IMR-90 (cell line): ENCODE results near the gene MSI2. TPM values are rescaled to one million over a fixed set of nuclear protein-coding genes. Genes with fewer than 3 reads are reported as not detected.

Experiments
- ATAC-seq: fragments of 200-7000 bp; cut with Tn5 transposase; 2 replicates; pipeline ENCODE4 v1.9.1; 2020; ENCODE audit warnings: low read depth, mild to moderate bottlenecking, moderate library complexity
- BruUV-seq: library from RNA; stranded (reverse); fragments of 400-500 nt; replicated peaks from 2 replicates; lab custom pipeline; 2021; lab: Mats Ljungman, UMichigan
- CTCF ChIA-PET: fragments of 300-600 bp; formaldehyde crosslinking; extraction: SDS; loops from one replicate; lab custom pipeline; 2021; ENCODE audit warnings: antibody characterized with exemption; lab: Yijun Ruan, JAX
- POLR2A ChIA-PET: fragments of 300-600 bp; sonication (Branson Sonifier 250); formaldehyde crosslinking; loops from one replicate; lab custom pipeline; 2022; ENCODE audit warnings: antibody characterized with exemption; ENCODE audit not compliant: unreplicated experiment; lab: Charles Lee
- DNase-seq: peaks from one replicate; pipeline ENCODE4 v3.0.0; 2013
- H2AFZ ChIP-seq: replicated peaks from 2 replicates; pipeline ENCODE3; 2013; ENCODE audit warnings: low read length, mild to moderate bottlenecking; ENCODE audit not compliant: poor library complexity
- H2AK5ac ChIP-seq: 2 replicates; pipeline ENCODE4 v1.6.1; 2013; ENCODE audit warnings: low read depth, low read length, inconsistent platforms
- H2AK9ac ChIP-seq: replicated peaks from 2 replicates; pipeline ENCODE3; 2013; ENCODE audit warnings: mild to moderate bottlenecking, low read depth, low read length, moderate library complexity; ENCODE audit not compliant: poor library complexity
- H2BK120ac ChIP-seq: 2 replicates; pipeline ENCODE4 v1.6.1; 2013; ENCODE audit warnings: low read depth, low read length, inconsistent platforms
- H2BK15ac ChIP-seq: 3 replicates; pipeline ENCODE4 v1.6.1; 2013; ENCODE audit warnings: low read depth, low read length, inconsistent platforms
- H2BK20ac ChIP-seq: 2 replicates; pipeline ENCODE4 v1.6.1; 2013; ENCODE audit warnings: low read depth, mild to moderate bottlenecking, inconsistent platforms, low read length, moderate library complexity
- H2BK5ac ChIP-seq: 2 replicates; pipeline ENCODE4 v1.6.1; 2013; ENCODE audit warnings: mild to moderate bottlenecking, low read depth, low read length, inconsistent platforms; ENCODE audit not compliant: poor library complexity, severe bottlenecking
- H3K14ac ChIP-seq: replicated peaks from 2 replicates; pipeline ENCODE4 v1.6.1; 2013; ENCODE audit warnings: low read depth, low read length, inconsistent platforms
- H3K18ac ChIP-seq: 2 replicates; pipeline ENCODE4 v1.6.1; 2013; ENCODE audit warnings: low read depth, low read length, control low read depth
- H3K23ac ChIP-seq: 2 replicates; pipeline ENCODE4 v1.6.1; 2013; ENCODE audit warnings: low read depth, low read length, inconsistent platforms
- H3K27ac ChIP-seq: 2 replicates; pipeline ENCODE4 v1.5.1; 2013; ENCODE audit warnings: mild to moderate bottlenecking, control low read depth, low read length; ENCODE audit not compliant: insufficient read depth
- H3K27me3 ChIP-seq: 2 replicates; pipeline ENCODE4 v1.6.1; 2013; ENCODE audit warnings: low read length; ENCODE audit not compliant: control insufficient read depth, insufficient read depth
- H3K36me3 ChIP-seq: 2 replicates; pipeline ENCODE4 v1.6.1; 2013; ENCODE audit warnings: low read length, mixed read lengths; ENCODE audit not compliant: control insufficient read depth, insufficient read depth
- H3K4ac ChIP-seq: 2 replicates; pipeline ENCODE4 v1.6.1; 2013; ENCODE audit warnings: low read depth, low read length, inconsistent platforms
- H3K4me1 ChIP-seq: 2 replicates; pipeline ENCODE4 v1.6.1; 2013; ENCODE audit warnings: low read length, mixed read lengths; ENCODE audit not compliant: control insufficient read depth, insufficient read depth
- H3K4me2 ChIP-seq: 2 replicates; pipeline ENCODE4 v1.6.1; 2013; ENCODE audit warnings: low read depth, mild to moderate bottlenecking, control low read depth, low read length, moderate library complexity
- H3K4me3 ChIP-seq: 2 replicates; pipeline ENCODE4 v1.5.1; 2013; ENCODE audit warnings: low read depth, mild to moderate bottlenecking, control low read depth, low read length, moderate library complexity; ENCODE audit not compliant: insufficient read depth
- H3K56ac ChIP-seq: 2 replicates; pipeline ENCODE4 v1.6.1; 2013; ENCODE audit warnings: low read length, inconsistent platforms; ENCODE audit not compliant: insufficient read depth; ENCODE audit errors: extremely low read depth
- H3K79me1 ChIP-seq, 2 experiments: 2 replicates each; pipeline ENCODE4 v1.6.1; 2013; ENCODE audit warnings: low read length in 2 of 2, inconsistent platforms in 1 of 2, low read depth in 1 of 2
- H3K9ac ChIP-seq: 2 replicates; pipeline ENCODE4 v1.6.1; 2013; ENCODE audit warnings: low read depth, low read length, control low read depth
- H3K9me1 ChIP-seq: 2 replicates; pipeline ENCODE4 v1.6.1; 2013; ENCODE audit warnings: low read length, inconsistent platforms; ENCODE audit not compliant: insufficient read depth
- H3K9me3 ChIP-seq: 2 replicates; pipeline ENCODE4 v1.6.1; 2013; ENCODE audit warnings: low read length; ENCODE audit not compliant: control insufficient read depth, insufficient read depth
- H4K20me1 ChIP-seq: 2 replicates; pipeline ENCODE4 v1.6.1; 2013; ENCODE audit warnings: low read length, inconsistent platforms; ENCODE audit not compliant: insufficient read depth
- H4K5ac ChIP-seq: 2 replicates; pipeline ENCODE4 v1.6.1; 2013; ENCODE audit warnings: mild to moderate bottlenecking, low read depth, low read length, control low read depth
- H4K8ac ChIP-seq, 2 experiments: 2 replicates each; pipeline ENCODE4 v1.6.1; 2013; ENCODE audit warnings: low read depth in 2 of 2, low read length in 2 of 2, control low read depth in 1 of 2, inconsistent platforms in 1 of 2
- H4K91ac ChIP-seq: 2 replicates; pipeline ENCODE4 v1.6.1; 2013; ENCODE audit warnings: low read depth, low read length, inconsistent platforms; ENCODE audit not compliant: insufficient read depth
- BHLHE40 ChIP-seq: fragments of 150-350 bp; IDR thresholded peaks from 2 replicates; pipeline ENCODE4 v1.6.1; 2016; ENCODE audit warnings: mild to moderate bottlenecking, low read depth, low read length
- CEBPB ChIP-seq: IDR thresholded peaks from 2 replicates; pipeline ENCODE4 v1.6.1; 2012; ENCODE audit warnings: low read depth, low read length, improper control_type of control experiment
- MAFK ChIP-seq: IDR thresholded peaks from 2 replicates; pipeline ENCODE4 v1.6.1; 2012; ENCODE audit warnings: low read depth, low read length, improper control_type of control experiment
- RFX5 ChIP-seq: IDR thresholded peaks from 2 replicates; pipeline ENCODE4 v1.8.0; 2012; ENCODE audit warnings: low read depth, mild to moderate bottlenecking, low read length, moderate library complexity
- WGBS, 2 experiments: methylation state at CpG; one replicate each; pipeline versions ENCODE4 v1.1.5 to v1.1.7; 2013; ENCODE audit warnings: missing lambda C conversion rate in 2 of 2; ENCODE audit not compliant: insufficient read length in 1 of 2; ENCODE audit errors: extremely low coverage in 2 of 2; 5-methylcytosine and 5-hydroxymethylcytosine counted together
- dilution Hi-C: fragments of 300-500 bp; cut with HindIII; formaldehyde crosslinking; loops from one replicate; pipeline ENCODE4 v1.14.3; 2018; ENCODE audit warnings: low sequenced_read_pairs; ENCODE audit not compliant: unreplicated experiment
- in situ Hi-C: fragments of 300-500 bp; cut with MboI; formaldehyde crosslinking; loops from 3 replicates; pipeline ENCODE4 v1.14.3; 2019; ENCODE audit warnings: low sequenced_read_pairs, inconsistent platforms, mixed read lengths
- intact Hi-C: fragments of 100-400 bp; cut with micrococcal nuclease; formaldehyde crosslinking; loops from 2 replicates; pipeline ENCODE4 v1.10.0; 2022
- polyA plus RNA-seq, 3 experiments: library from polyadenylated mRNA; depleted of rRNA; stranded (reverse); fragments of >200 nt; gene quantifications; 2 replicates each; pipeline ENCODE4 v1.2.3, GENCODE V29; 2012; ENCODE audit warnings: low replicate concordance in 1 of 3
- total RNA-seq: library from RNA; depleted of rRNA; stranded (reverse); fragments of >200 nt; gene quantifications from 2 replicates; pipeline ENCODE4 v1.2.3, GENCODE V29; 2012
- TF ChIP-seq, protein P1 (sequence below): conservative IDR thresholded peaks from 2 replicates; pipeline ENCODE4 v1.5.1; 2012; ENCODE audit warnings: mild to moderate bottlenecking, low read depth, low read length, improper control_type of control experiment

MSI2 gene
- total and polyA plus RNA-seq, 2 of the 4 experiments (the other 2 are of a cell fraction): 13.0 to 16.0 TPM

DNA sequence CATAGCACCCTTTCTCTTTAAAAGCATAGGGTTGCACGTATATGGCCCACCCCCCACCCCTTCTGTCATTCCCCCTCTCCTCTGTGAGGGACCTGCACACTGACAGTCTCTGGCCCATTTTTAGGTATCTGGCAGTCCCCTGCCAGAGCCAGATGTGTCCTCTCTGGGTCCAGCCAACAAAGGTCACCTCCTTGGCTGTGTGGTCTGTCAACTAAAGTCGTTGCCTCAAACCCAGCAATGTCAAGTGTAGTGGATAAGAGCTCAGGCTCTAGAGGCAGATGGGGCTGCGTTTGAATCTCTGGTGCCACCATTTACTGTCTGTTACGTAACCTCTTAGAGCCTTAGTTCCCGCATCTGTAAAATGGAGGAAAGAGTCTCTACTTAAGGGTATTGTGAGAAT is 211.5 kb downstream of the MSI2 start:
- dilution Hi-C loops: no loop called here
- in situ Hi-C loops: no loop called here

More for the DNA sequence above, 211.5 kb downstream of the MSI2 start:
- DNase-seq (no peak), ATAC-seq (no peak)
- intact Hi-C loops: no loop called here
- Histone ChIP-seq H3K18ac (no peak overlapping the region), H3K23ac (no peak overlapping the region), H3K27me3 (no peaks in the 10 kb centered on the region; the same call in 1 of the 2 replicates), H3K9me3 (no peaks in the 10 kb centered on the region), H3K79me1 (peaks cover 5 to 6% of the 10 kb centered on the region in 2 experiments; a peak in 2 of 4 replicates), H3K27ac (no peak overlapping the region), H3K4me2 (no peak overlapping the region), H3K14ac (no peak overlapping the region), H2AK9ac (no peak overlapping the region), H2BK15ac (no peak overlapping the region), H4K8ac (no peak overlapping the region), H2BK5ac (no peak overlapping the region), H4K20me1 (peaks cover 7% of the 10 kb centered on the region; the same call in 1 of the 2 replicates), H3K36me3 (no peaks in the 10 kb centered on the region), H2AK5ac (no peak overlapping the region), H3K4me3 (no peak overlapping the region), H3K4ac (no peak overlapping the region), H3K9me1 (peaks cover 9% of the 10 kb centered on the region), H3K56ac (no peak overlapping the region), H2AFZ (no peak overlapping the region), H3K9ac (no peak overlapping the region), H4K91ac (no peak overlapping the region), H3K4me1 (peaks cover 9% of the 10 kb centered on the region), H2BK20ac (no peak overlapping the region), H4K5ac (no peak overlapping the region), H2BK120ac (no peak overlapping the region)
- ChIA-PET POLR2A (no interaction called here), CTCF (no interaction called here)
- whole genome bisulfite sequencing, 2 experiments: 100% methylated on average over 2 of the region's 5 CpGs; no CpG with 5 or more reads in 1 of the 2 experiments
- TF ChIP-seq RFX5: no peak
- no peak for TF ChIP-seq BHLHE40
- no peak for TF ChIP-seq MAFK
- 0 out of 2 replicates have a peak, but pooled peaks have one; percentile 17 for TF ChIP-seq CEBPB
- TF ChIP-seq, protein P1, sequence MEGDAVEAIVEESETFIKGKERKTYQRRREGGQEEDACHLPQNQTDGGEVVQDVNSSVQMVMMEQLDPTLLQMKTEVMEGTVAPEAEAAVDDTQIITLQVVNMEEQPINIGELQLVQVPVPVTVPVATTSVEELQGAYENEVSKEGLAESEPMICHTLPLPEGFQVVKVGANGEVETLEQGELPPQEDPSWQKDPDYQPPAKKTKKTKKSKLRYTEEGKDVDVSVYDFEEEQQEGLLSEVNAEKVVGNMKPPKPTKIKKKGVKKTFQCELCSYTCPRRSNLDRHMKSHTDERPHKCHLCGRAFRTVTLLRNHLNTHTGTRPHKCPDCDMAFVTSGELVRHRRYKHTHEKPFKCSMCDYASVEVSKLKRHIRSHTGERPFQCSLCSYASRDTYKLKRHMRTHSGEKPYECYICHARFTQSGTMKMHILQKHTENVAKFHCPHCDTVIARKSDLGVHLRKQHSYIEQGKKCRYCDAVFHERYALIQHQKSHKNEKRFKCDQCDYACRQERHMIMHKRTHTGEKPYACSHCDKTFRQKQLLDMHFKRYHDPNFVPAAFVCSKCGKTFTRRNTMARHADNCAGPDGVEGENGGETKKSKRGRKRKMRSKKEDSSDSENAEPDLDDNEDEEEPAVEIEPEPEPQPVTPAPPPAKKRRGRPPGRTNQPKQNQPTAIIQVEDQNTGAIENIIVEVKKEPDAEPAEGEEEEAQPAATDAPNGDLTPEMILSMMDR: no peak
- no TSS peak for BruUV-seq
